ENCODE measurements around the gene NPAS3.

Gene NPAS3

DNA sequence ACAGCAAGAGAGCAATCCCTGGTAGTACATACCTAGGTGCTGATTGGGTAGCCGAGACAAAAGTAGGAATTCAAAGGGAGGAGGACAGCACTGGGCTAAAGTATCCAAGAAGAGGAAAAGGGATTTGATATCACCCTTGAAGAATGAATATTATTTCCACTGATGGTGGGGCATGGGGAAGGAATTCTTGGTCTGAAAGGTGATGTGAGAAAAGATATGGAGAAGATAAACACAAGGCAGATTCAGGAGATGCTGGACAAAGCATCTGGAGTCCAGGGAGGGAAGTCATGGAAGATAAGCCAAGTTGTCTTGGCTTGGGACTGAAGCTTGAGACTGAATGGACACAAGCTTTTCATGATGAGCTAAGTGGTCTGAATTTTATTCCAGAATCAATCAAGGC lies 818.2 kb downstream of the NPAS3 start:
- no peak for DNase-seq (ENCODE audit: low read depth)

DNA sequence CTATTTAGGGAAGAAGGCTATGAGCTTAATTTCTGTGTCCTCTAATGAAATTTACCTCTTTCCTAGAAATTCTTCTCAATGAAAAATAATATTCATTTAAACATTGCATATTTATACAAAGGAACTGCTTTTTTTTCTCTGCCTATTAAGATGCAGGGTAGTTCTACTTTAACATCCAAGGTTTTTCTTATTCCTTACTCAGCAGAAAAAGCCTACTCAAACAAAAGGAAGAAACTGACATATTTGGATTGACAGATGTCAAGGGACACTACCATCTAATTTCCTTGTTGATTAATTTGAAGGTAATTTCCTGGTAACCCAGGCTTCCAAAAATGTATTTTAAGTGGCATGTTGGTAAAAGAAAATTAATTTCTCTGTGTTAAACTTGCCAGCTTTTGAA lies 819.9 kb downstream of the NPAS3 start:
- no peak for DNase-seq (ENCODE audit: low read depth)
- H3K4me3 ChIP-seq (ENCODE audit: low read depth, low read length): no peak overlapping the region
- TF ChIP-seq, protein P1, sequence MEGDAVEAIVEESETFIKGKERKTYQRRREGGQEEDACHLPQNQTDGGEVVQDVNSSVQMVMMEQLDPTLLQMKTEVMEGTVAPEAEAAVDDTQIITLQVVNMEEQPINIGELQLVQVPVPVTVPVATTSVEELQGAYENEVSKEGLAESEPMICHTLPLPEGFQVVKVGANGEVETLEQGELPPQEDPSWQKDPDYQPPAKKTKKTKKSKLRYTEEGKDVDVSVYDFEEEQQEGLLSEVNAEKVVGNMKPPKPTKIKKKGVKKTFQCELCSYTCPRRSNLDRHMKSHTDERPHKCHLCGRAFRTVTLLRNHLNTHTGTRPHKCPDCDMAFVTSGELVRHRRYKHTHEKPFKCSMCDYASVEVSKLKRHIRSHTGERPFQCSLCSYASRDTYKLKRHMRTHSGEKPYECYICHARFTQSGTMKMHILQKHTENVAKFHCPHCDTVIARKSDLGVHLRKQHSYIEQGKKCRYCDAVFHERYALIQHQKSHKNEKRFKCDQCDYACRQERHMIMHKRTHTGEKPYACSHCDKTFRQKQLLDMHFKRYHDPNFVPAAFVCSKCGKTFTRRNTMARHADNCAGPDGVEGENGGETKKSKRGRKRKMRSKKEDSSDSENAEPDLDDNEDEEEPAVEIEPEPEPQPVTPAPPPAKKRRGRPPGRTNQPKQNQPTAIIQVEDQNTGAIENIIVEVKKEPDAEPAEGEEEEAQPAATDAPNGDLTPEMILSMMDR (IDR thresholded peaks at IDR 0.05; ENCODE audit: low read depth, low read length, missing control alignments): no peak

More for the DNA sequence above, 818.2 kb downstream of the NPAS3 start:
- TF ChIP-seq, protein P1 (IDR thresholded peaks at IDR 0.05; ENCODE audit: low read depth, low read length, missing control alignments): no peak
- H3K4me3 ChIP-seq (ENCODE audit: low read depth, low read length): no peak overlapping the region

DNA sequence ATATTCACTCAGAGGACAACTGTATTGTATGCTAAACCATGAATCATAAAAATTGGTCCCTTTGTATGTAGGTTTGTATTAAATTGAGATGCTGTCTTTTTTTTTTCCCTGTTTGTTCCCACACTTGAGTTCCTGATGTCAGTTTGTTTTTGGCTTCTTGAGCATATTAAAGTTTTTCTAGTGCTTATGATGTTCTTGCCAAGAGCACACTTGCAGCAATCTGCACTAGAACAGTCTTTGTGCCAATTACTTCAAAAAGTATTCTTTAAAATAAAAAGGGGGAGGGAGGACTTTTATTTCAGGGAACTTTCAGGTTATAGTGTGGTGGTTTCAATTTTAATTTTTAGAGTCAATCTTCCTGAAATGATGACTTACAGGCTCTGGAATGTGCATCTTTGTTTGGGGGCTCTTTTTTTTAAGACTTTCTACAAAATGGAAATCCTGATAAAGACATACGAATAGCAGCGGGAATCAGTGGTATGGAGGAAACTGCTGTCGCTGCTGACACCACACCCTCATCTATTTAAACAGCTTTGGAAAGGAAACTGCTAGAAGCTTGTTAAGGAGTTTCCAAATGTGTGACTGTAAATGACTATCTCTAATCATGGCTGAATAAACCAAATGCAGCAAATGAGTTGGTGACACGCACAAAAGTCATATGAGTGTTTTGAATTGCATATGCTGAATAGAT lies 823.6 kb downstream of the NPAS3 start:
- H3K4me3 ChIP-seq (ENCODE audit: low read depth, low read length): no peak overlapping the region
- DNase-seq (ENCODE audit: low read depth): no peak
- TF ChIP-seq, protein P1 (IDR thresholded peaks at IDR 0.05; ENCODE audit: low read depth, low read length, missing control alignments): no peak

DNA sequence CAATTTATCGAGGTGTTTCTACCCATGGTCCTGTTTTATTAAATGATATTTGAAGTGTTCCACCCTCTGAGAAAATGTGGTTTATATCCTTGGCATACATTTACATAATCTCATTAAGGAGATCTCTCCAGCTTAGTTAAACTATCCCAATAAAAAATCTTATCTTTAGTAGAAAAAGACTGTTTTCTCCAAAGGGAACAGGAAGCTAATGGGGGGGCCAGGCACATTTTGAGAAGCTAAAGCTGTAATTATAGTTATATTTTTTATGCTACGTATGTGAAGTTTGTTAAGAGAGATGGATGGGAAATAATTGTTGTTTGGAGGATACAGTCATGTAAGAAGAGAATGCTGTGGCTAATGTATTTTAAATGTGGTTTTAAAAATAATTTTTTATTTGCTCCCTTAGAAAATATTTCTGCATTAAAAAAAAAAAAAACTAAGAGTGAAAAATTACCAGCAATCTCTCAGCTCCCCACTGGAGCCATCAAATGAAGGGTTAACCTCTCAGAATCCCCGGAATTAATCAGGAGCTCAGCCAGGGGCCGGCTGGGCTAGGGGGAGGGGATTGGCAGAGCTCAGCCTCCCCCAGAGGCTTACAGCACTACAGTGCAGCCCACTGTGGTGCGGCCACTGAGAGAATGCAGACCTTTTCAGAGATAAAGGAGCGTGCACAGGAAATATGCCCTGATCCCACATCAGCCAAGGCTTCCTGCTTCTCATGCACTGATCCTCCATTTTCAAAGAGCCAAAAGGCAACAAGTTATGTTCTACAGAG lies 826.4 kb downstream of the NPAS3 start:
- H3K4me3 ChIP-seq (ENCODE audit: low read depth, low read length): no peak overlapping the region

DNA sequence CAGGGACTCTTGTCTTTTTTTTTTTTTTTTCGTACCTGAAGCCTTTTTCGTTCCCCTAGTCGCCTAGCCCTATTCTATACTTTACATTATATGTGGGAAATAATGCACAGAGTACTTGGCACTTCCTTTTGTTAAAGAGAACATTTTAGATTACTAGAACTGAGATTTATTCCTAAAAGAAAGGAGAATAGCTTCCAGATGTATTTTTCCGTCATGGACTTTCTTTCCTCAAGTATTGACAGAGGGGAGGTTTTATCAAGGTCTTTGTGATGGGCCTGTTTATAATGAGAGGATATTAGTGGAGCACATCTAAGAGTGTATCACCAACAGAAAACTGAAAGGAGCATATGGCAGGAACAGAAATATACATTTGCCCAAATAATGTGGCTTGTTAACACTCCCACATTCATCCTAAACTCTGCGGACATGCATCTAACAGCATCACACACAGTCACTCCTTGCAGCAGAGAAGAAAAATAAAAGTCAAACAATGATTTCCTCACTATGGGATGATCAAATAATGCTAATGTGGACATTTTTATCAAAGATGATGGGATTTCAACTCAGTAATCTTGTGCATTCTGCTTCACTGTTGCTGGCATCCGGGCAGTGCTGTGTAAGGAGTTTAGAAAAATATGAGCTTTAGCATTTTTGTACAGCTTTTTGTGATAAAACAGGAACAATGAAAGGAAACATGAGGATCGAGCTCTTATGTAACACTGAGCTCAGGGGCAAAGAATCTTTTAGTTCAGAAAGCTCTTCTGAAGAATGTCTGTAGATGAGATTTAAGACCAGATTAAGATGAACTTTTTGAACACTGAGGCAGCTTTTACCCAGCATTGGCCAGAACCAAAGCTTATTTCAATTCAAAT lies 829.1 kb downstream of the NPAS3 start:
- H3K4me3 ChIP-seq (ENCODE audit: low read depth, low read length): no peak overlapping the region
- TF ChIP-seq, protein P1 (IDR thresholded peaks at IDR 0.05; ENCODE audit: low read depth, low read length, missing control alignments): no peak
- DNase-seq (ENCODE audit: low read depth): no peak

More for the DNA sequence above, 826.4 kb downstream of the NPAS3 start:
- no peak for DNase-seq (ENCODE audit: low read depth)
- TF ChIP-seq, protein P1 (IDR thresholded peaks at IDR 0.05; ENCODE audit: low read depth, low read length, missing control alignments): no peak

DNA sequence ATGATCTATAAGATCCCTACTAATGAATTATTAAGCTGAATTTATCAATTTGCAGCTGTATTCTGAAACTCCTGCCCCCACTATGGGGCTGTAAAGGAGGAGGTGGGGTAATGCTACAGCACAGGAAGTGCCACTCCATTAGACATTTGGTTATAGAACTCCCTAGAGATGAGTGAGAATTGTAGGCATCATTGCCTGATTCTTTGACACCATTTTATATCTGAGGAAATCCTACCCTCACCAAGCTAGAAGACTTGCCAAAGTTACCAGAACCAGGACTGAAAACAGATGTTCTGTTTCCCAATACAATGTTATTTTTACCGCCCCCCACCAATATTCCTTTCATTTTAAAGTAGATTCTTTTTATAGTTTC lies 829.8 kb downstream of the NPAS3 start:
- H3K4me3 ChIP-seq (ENCODE audit: low read depth, low read length): no peak overlapping the region
- TF ChIP-seq, protein P1 (IDR thresholded peaks at IDR 0.05; ENCODE audit: low read depth, low read length, missing control alignments): no peak
- no peak for DNase-seq (ENCODE audit: low read depth)
